ENCODE measurements around the gene NEAT1. TPM values are rescaled to one million over a fixed set of nuclear protein-coding genes. Genes with fewer than 3 reads are reported as not detected.

NEAT1 gene
- polyA plus RNA-seq, 3 donors = 0.90 to 293 (median 1.3) TPM

DNA sequence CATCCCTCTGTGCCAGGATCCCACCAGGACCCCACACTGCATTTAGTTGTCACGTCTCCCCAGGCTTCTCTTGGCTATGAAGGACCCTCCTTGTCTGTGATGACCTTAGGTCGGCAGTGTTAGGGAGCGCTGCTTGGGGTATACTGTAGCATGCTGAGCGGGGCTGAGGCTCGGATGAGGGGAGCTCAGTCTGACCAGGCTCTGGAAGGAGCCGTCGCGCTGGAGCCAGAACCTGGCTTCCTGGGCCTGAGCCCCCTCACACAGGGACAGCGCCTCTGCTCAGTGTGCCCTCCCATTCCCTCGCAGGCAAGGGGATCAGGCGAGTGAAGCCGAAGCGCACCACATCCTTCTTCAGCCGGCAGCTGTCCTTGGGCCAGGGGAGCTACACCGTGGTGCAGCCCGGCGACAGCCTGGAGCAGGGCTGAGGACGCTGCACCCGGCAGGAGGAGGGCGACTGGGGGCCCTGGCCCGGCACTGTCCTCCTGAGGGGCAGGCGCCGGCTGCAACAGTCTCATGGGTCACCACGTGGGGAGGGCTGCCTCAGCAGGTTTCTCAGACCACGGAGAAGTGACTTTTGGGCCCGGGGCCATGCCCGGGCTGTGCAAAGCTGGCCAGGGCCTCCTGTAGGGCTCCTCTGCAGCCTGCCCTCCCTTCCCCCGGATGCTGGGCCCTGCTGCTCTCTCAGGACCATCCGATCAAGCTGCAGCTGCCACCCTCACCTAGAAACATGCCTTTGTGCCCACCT is 11.5 kb upstream of the NEAT1 start:
- H3K79me2 ChIP-seq (ENCODE audit: insufficient read depth, low read length) = no peaks in the 10 kb centered on the region
- WGBS (ENCODE audit: insufficient coverage) = 94% methylated on average over 29 of the region's 29 CpGs

DNA sequence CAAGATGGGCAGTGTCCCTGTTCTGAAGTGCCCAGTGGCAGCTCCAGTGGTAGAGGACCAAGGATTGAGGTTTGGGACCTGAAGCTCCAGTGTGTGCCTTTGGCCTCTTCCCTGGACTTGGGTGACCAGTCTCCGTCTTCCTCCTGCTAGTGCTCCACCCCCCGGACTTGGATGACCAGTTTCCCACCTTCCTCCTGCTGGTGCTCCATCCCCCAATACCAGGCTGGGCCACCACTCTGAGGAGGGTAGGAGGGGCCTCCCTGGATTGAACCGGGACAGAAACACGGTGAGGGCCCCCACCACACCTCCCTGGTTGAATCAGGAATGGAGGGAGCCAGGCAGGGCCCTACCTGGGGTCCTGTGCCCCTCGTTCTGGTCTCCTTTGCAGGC is 10.9 kb upstream of the NEAT1 start:
- H2AFZ ChIP-seq (ENCODE audit: insufficient read depth, low read depth, low read length, poor library complexity, severe bottlenecking) = no peak overlapping the region
- H3K79me2 ChIP-seq (ENCODE audit: insufficient read depth, low read length) = peaks cover 4% of the 10 kb centered on the region
- no peak for TF ChIP-seq CTCF (IDR thresholded peaks at IDR 0.05)
- peaks cover 0 to 2% (median 0%) of the 10 kb centered on the region in 7 donors for H3K9me3 Mint-ChIP-seq
- H3K27me3 ChIP-seq (ENCODE audit: control insufficient read depth in 2 of 2, insufficient read depth in 2 of 2, low read length in 2 of 2) = no peaks in the 10 kb centered on the region
- no peaks in the 10 kb centered on the region for H3K9me3 ChIP-seq (replicated peaks in 1 of 2; ENCODE audit: control insufficient read depth in 1 of 2, insufficient read depth in 1 of 2, low read length in 2 of 2)
- no peak overlapping the region for H3K4me3 Mint-ChIP-seq
- H3K4me1 ChIP-seq (ENCODE audit: control insufficient read depth in 1 of 2, insufficient read depth in 2 of 2, low read length in 2 of 2) = peaks cover 9 to 10% of the 10 kb centered on the region in 2 donors
- intact Hi-C loops (cut with micrococcal nuclease) = loop anchor here in 1 of 2 donors (10.0 kb wide), 1 partner anchor 47 kb away; no protein-coding TSS in a partner anchor
- H3K27ac ChIP-seq (ENCODE audit: low read depth in 1 of 2, low read length in 2 of 2) = no peak overlapping the region
- no peak overlapping the region for H3K9ac ChIP-seq (ENCODE audit: insufficient read depth, low read length, poor library complexity, severe bottlenecking)
- no peak overlapping the region for H3K27ac Mint-ChIP-seq
- H4K20me1 ChIP-seq (ENCODE audit: insufficient read depth, low read length) = peaks cover 33% of the 10 kb centered on the region
- DNase-seq = no peak
- H3K4me1 Mint-ChIP-seq = peaks cover 11% of the 10 kb centered on the region
- no peak overlapping the region for H3K4me3 ChIP-seq (replicated peaks in 1 of 3; ENCODE audit: low read depth in 2 of 3, low read length in 3 of 3)
- H3K27me3 Mint-ChIP-seq (ENCODE audit: low read depth in 3 of 3) = peaks cover 0 to 4% (median 0%) of the 10 kb centered on the region in 3 donors
- H3K36me3 Mint-ChIP-seq = peaks cover 49 to 76% of the 10 kb centered on the region in 2 donors
- no CpG with 5 or more reads among the region's 5 CpGs for WGBS (ENCODE audit: insufficient coverage)
- H3K4me2 ChIP-seq (replicated peaks; ENCODE audit: extremely low read depth, low read length, poor library complexity, severe bottlenecking) = no peak overlapping the region
- H3K36me3 ChIP-seq (replicated peaks in 1 of 2; ENCODE audit: control insufficient read depth in 1 of 2, insufficient read depth in 2 of 2, low read length in 2 of 2) = peaks cover 46 to 68% of the 10 kb centered on the region in 2 donors

More for the DNA sequence above, 11.5 kb upstream of the NEAT1 start:
- H3K27ac Mint-ChIP-seq = no peak overlapping the region
- peaks cover 0 to 2% (median 0%) of the 10 kb centered on the region in 7 donors for H3K9me3 Mint-ChIP-seq
- no peak overlapping the region for H3K4me2 ChIP-seq (replicated peaks; ENCODE audit: extremely low read depth, low read length, poor library complexity, severe bottlenecking)
- H3K9ac ChIP-seq (ENCODE audit: insufficient read depth, low read length, poor library complexity, severe bottlenecking) = no peak overlapping the region
- no peak for DNase-seq
- TF ChIP-seq CTCF (IDR thresholded peaks at IDR 0.05) = no peak
- peaks cover 49 to 82% of the 10 kb centered on the region in 2 donors for H3K36me3 Mint-ChIP-seq
- H3K4me1 Mint-ChIP-seq = peaks cover 6% of the 10 kb centered on the region
- H3K4me3 Mint-ChIP-seq = no peak overlapping the region
- no peaks in the 10 kb centered on the region for H3K27me3 ChIP-seq (ENCODE audit: control insufficient read depth in 2 of 2, insufficient read depth in 2 of 2, low read length in 2 of 2)
- intact Hi-C loops (cut with micrococcal nuclease) = loop anchor here in 1 of 2 donors (10.0 kb wide), 1 partner anchor 46 kb away; no protein-coding TSS in a partner anchor
- H3K36me3 ChIP-seq (replicated peaks in 1 of 2; ENCODE audit: control insufficient read depth in 1 of 2, insufficient read depth in 2 of 2, low read length in 2 of 2) = peaks cover 46 to 73% of the 10 kb centered on the region in 2 donors
- peaks cover 30% of the 10 kb centered on the region for H4K20me1 ChIP-seq (ENCODE audit: insufficient read depth, low read length)
- H3K9me3 ChIP-seq (replicated peaks in 1 of 2; ENCODE audit: control insufficient read depth in 1 of 2, insufficient read depth in 1 of 2, low read length in 2 of 2) = no peaks in the 10 kb centered on the region
- peaks cover 0 to 4% (median 0%) of the 10 kb centered on the region in 3 donors for H3K27me3 Mint-ChIP-seq (ENCODE audit: low read depth in 3 of 3)
- no peak overlapping the region for H3K27ac ChIP-seq (ENCODE audit: low read depth in 1 of 2, low read length in 2 of 2)
- no peak overlapping the region for H2AFZ ChIP-seq (ENCODE audit: insufficient read depth, low read depth, low read length, poor library complexity, severe bottlenecking)
- no peak overlapping the region for H3K4me3 ChIP-seq (replicated peaks in 1 of 3; ENCODE audit: low read depth in 2 of 3, low read length in 3 of 3)
- H3K4me1 ChIP-seq (ENCODE audit: control insufficient read depth in 1 of 2, insufficient read depth in 2 of 2, low read length in 2 of 2) = peaks cover 4 to 5% of the 10 kb centered on the region in 2 donors

Measured in CD14-positive monocyte (primary cell).